Thyroid gland (tissue), 4 donors: ENCODE data around the gene EPHA3.

Experiments used
- POLR2A ChIP-seq, 2 donors: fragments of 450-650 bp; IDR thresholded peaks; one replicate each; pipeline ENCODE4 v1.6.1; 2017; ENCODE audit warnings: antibody characterized with exemption in 2 of 2, mild to moderate bottlenecking in 2 of 2, moderate library complexity in 1 of 2
- TF ChIP-seq, protein P1 (sequence below), 6 experiments: fragments of 200-600 bp in 3 of 6; fragments of 450-650 bp in 3 of 6; sonication (generic) in 3 of 6; IDR thresholded peaks; one replicate each; pipeline ENCODE4 v1.5.1; 2016 to 2019; ENCODE audit warnings: antibody characterized with exemption in 6 of 6, mild to moderate bottlenecking in 2 of 6, inconsistent platforms in 1 of 6, moderate library complexity in 1 of 6

DNA sequence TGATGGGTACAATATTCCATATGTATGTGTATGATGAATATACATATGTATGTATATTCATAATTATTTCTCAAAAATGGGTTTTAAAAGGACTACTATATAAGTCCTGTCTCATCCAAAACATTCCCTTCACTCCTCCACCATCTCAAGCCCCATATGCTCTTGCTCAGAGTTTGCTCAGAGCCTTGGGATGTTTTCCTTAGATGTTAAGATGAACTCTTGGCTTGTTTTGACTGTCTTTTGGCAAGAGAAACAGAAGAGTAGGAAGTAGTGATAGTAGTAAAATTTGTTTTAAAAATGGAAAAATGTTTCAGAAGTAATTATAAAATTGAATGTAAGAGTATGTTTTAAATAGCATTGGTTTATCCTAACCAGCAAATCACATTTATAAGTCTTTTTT, 6.2 kb upstream of the EPHA3 start:
- TF ChIP-seq, protein P1, sequence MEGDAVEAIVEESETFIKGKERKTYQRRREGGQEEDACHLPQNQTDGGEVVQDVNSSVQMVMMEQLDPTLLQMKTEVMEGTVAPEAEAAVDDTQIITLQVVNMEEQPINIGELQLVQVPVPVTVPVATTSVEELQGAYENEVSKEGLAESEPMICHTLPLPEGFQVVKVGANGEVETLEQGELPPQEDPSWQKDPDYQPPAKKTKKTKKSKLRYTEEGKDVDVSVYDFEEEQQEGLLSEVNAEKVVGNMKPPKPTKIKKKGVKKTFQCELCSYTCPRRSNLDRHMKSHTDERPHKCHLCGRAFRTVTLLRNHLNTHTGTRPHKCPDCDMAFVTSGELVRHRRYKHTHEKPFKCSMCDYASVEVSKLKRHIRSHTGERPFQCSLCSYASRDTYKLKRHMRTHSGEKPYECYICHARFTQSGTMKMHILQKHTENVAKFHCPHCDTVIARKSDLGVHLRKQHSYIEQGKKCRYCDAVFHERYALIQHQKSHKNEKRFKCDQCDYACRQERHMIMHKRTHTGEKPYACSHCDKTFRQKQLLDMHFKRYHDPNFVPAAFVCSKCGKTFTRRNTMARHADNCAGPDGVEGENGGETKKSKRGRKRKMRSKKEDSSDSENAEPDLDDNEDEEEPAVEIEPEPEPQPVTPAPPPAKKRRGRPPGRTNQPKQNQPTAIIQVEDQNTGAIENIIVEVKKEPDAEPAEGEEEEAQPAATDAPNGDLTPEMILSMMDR (IDR thresholded peaks at IDR 0.05), result no peak
- TF ChIP-seq POLR2A (IDR thresholded peaks at IDR 0.05), result no peak
